Kasumi-1 (cell line): ENCODE measurements around the gene PLCH1.
"Not testable (repeated sequence)": the region's sequence is repeated elsewhere in the genome, so short reads cannot be mapped to it uniquely, and the experiment has no call there.

ENCODE experiments used
- DNase-seq, 2 experiments: peaks; one replicate each; lab custom pipeline; 2025; lab: John Stamatoyannopoulos, UW

The PLCH1 gene

DNA sequence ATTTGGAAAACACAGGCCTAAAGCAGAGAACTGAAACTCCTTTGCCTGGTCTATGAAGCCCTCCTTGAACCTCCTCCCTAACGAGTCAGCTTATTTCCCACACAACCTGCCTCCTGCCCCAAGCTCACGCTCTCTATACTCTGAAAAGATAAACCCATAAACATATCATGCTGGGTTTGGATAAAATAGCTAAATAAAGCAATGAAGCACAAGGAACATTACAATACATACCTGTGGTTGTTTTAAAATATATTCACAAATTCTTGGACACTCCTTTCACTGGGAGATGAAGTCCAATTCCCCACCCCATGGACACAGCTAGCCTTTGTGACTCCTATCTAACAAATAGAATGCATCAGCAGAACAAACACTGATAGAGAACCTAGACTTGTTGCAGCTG, 98.2 kb downstream of the PLCH1 start:
- DNase-seq: no peak

DNA sequence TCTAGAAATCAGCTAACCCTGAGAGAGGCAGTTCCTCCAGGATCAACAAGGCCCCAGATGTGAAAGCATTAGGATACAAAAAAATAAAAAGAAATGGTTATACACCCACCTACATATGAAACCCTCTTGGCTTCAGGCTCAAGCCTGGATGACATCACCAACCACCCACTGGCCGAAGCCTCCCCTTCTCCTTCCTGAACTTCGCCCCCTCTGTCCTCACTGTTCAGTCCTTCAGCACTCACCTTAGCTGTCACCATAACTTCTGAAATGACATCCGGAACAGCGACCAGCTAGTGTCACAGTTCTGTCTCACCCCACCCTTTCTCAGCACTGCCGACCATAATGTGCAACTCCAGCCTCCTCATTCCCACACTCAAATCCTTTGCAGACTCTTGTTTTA, 98.7 kb downstream of the PLCH1 start:
- DNase-seq: no peak

DNA sequence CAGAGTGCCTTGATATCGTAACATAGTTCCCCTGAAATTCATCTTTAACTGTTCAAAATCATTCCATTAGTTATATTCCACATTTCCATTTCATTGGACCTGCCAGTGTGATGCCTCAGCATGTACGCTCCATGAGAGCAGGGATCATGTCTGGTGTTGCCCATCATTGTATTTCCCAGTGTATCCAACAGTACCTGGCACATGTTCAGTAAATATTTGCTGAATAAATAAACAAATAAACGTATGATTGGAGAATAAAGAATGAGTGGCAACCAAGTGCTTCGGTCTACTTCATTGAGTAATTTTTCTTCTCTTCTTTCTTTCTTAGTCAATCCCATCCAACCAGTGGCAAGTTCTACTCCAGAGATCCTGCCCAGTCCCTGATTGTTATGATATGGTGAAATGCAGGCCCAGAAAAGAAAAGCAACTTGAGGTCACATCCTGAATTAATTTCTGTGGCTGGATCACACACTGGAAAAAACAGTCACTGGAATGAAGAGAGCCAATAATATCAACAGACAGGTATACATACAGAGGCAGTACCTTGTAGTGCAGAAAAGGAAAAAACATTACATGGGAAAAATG, 101.2 kb downstream of the PLCH1 start:
- no peak for DNase-seq

DNA sequence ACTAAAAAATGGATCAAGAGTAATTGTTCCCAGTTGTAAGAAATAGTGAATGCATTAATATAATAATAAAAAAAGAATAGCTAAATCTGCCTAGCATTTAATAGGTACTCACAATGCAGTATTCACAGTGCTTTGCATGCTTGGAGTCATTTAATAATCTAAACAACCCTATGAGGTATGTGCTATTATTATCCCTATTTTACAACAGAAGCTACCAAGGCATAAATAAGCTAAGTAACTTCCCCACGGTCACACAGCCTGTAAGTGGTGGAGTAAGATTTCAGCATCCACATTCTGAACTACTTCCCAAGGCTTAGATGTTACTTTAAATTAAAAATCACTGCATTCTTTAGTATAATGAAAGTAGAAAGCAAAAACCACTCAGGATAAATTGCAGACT, 102.9 kb downstream of the PLCH1 start:
- DNase-seq: no peak

DNA sequence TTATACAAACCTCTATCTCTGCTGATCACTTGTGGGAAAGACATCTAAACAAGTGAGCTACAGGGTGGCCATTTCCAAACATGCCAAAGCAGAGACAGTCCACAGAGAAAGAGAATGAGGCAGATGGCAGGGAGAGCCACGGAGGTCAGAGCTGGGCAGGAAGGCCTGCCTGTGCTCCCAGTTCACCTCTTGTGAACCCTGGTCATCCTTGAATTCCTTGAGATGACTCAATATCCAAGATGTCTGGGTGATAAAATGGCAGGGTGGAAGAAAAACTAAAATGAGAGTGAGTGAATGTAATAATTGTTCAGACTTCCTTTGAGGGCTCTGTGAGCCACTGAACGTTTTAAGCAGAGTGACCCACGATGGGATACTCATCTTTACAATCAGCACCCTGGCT, 104.8 kb downstream of the PLCH1 start:
- DNase-seq: no peak

DNA sequence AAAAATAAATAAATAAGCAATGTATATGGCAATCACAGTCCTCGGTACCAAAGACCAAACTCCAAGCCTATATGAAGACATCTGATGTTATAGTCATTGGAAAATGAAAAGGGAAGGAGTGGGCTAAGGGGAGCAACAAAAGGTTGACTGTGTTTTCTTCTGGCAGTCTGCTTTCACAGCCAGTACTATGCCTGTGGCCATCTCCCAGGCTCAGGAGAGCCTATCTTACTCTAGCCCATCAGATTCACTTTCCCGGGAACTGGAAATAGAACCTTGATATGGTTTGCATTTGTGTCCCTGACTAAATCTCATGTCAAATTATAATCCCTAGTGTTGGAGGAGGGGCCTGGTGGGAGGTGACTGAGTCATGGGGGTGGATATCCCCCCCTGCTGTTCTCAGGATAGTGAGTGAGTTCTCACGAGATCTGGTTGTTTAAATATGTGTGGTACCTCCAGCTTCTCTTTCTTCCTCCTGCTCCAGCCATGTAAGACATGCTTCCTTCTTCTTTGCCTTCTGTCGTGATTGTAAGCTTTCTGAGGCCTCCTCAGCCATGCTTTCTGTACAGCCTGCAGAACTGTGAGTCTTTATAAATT, 105.3 kb downstream of the PLCH1 start:
- DNase-seq: no peak

DNA sequence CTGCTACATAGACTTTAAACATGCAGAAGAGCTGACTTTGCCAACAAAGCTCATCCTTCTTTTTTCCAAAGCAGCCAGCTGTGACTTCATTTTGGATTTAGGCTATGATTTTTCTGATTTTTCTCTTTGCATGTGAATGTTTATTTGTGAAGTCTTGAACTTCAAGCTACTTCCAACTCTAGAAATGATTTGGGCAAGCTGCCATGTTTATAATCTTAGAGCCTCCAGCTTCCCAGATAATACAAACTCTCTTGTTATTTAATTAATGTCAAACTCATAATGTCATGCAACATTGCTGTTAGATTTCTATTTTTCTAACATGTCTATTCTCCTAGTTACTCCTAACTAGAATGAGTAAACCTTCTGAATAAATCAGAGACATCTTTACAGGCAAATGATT, 106.4 kb downstream of the PLCH1 start:
- not testable (repeated sequence) for DNase-seq

DNA sequence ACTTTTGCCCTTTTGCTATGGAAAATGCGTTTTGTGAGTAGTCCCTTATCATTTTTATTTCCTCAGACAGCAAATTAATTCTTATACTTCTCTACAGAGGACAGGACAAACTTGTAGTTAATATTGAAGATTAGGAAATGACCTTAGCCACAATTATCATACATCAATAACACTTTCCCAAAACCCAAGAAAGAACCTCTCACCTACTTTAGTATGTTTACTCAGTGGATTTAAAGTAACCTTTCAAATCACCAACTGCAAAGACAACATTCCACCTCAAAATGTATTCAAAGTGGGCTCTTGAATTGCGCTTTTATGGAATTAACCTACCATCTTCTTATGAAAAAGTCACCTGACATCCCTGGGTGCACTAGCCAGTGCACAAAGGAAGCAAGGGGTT, 107.3 kb downstream of the PLCH1 start:
- DNase-seq: no peak

DNA sequence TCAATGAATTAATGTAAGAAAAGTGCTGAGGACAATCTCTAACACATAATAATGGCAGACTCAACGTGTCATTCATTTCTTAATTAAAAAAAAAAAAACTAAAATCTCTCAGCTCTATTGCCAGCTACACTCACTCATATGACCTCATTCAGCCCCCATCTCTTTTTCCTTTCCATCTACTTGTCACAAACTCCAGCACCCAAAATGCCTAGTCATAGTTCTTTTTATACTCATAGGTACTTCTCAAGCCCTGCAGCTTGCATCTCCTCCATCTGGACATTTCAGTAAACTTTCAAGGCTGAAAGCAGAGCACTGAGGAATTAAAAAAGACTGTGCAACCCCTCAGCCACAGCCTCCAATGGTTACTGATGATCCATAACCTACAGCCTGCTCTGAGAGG, 109.8 kb downstream of the PLCH1 start:
- DNase-seq: no peak

DNA sequence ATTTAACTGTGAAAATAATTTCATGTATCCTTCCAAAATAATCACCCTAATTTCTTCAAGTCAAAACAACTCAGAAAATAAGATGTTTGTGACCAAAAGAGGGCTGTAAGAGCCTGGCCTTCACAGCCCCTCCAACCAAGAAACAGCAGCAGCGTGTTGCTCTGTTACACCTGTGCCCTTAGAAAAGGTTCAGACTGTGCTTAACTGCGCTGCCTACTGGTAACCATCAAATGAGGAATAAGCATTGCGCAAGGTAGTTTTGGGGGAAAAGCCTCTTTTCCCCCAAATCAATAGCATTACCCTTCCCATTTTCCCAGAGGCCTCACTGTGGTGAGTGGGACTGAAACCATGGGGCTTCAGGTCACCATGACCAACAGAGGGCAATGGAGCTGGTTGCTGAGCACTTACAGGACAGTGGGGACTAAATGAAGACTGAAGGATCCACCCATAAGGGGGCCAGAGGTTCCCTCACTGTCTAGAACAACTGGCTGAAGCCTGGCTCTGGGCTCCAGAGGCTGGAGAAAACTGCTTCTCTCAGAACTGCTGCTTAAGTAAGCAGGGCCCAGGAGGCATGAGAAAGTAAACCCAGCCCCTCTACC, 110.7 kb downstream of the PLCH1 start:
- DNase-seq: no peak

DNA sequence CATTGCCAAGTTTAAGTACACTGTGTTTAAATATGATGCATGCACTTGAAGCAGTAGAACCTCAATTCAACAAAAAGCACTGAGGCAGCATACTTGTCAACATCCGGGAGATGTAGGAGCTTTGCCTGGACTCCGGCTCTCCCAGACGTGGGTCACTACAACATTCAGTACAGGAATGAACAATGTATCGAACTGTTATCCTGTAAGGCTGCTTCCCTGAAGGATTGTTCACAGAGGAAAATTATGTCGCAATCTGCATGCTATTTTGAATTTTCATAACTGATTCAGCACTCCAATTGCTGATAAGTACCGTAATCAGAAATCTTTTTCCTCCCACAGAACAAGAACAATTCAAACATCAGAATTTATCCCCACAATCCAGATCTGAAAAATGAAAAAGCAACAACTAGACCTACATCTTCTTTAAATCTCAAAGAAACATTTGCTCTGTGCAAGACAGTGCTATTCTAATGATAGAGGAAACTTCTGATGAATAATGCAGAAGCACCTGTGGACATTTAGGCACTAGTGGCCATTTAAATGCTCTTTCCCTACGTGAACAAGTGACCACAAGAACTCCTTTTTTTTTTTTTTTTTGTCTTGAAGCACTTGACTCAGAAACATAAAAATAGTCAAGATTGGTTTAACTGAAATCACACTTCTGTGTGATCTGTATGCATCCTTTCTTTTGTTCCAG, 113.4 kb downstream of the PLCH1 start:
- DNase-seq: no peak

DNA sequence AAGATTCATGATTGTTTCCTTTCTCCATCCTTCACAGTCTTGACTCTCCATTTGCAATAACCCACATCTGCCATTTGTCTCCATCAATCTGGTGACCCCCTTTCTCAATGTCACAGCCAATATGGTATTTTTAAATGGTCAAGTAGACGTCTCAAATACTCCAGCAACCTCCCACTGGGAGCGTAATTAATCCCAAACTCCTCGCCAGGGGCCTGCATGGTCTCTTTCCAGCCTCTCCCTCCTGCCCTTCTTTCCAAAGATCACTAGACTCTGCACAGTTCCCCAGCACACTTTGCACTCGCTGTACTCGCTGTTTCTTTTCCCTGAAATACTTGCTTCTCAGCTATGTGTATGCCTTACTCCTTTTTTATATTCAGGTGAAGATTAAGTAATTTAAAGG, 115.3 kb downstream of the PLCH1 start:
- no peak for DNase-seq

DNA sequence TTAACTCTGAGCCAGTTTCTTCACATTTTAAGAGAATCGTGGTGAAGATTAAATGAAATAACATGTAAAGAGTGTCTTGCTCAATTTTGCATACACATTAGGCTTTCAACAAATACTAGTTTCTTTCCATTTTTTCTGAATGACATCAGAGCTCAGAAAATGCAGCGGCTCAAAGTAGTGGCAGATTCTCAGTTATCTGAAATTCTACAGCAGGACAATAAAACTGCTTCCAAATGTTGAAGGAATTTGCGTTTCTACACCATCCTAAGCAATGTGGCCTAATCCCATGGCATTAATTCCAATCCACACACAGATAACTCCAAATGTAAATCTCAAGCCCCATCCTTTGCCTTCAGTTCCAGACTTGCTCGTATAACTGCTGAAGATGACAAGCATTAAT, 115.8 kb downstream of the PLCH1 start:
- no peak for DNase-seq

DNA sequence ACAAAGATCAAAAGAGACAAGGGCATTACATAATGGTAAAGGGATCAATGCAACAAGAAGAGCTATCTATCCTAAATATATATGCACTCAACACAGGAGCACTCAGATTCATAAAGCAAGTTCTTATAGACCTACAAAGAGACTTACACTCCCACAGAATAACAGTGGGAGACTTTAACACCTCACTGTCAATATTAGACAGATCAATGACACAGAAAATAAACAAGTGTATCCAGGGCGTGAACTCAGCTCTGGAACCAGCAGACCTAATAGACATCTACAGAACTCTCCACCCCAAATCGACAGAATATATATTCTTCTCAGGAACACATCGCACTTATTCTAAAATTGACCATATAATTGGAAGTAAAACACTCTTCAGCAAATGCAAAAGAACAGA, 122.2 kb downstream of the PLCH1 start:
- DNase-seq: not testable (repeated sequence)

DNA sequence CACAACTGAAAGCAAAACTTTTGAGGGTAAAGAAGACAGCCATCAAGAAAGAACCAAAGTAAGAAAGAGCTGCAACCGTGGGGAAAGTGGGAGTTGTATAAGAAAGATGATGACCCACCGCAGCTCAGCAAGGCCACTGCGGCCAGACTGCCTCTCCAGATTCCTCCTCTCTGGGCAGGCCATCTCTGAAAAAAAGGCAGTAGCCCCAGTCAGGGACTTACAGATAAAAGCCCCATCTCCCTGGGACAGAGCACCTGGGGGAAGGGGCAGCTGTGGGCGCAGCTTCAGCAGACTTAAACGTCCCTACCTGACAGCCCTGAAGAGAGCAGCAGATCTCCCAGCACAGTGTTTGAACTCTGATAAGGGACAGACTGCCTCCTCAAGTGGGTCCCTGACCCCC, 124.3 kb downstream of the PLCH1 start:
- not testable (repeated sequence) for DNase-seq

DNA sequence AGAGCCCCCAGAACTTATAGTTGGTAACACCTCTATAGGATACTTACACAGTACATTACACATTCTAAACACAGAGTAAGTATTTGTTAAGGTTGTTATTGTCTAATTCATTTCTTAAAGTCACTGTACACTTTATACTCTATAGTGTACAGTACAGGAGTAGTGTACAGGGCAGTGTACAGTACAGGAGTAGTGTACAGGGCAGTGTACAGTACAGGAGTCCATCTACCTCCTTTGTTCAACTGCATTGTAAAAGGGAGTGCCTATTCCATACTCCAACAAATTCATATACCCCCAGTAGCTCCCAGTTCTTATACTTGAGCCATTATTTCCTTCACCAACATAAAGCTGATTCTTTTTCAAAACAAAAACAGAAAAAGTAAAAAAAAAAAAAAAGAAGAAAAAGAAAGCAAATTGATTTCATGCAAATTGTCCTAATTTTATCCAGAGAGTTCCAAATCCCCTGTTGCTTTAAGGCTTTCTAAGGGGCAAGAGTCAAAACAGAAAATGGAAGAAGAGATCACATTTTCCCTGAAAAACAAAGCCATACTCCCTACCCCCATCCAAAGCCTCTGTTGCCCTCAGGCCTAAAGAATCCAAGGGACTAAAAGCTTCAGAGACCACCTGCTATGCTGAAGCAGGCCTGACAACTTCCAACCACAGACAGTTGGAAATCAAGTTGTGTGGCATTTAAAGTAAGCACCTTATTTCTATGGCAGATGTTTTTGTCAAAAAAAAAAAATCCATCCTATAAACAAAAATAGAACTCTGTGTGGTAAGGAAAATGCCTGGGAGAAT, 125.6 kb downstream of the PLCH1 start:
- DNase-seq: no peak

DNA sequence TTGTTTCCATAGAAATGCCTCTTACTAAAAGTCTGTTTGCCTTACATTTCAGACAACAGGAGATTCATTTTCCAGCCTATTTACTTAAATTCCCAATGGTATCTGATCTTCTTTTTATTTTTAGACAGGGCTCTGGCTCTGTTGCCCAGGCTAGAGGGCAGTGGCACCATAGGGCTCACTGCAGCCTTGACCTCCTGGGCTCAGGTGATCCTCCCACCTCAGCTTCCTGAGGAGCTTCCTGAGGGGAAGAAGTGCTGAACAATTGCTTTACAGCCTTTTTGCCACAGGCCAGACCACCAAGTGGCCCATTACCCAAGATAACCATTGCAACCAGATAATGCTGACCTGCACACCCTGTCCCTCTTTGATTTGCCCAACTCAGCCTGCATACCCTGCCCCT, 126.3 kb downstream of the PLCH1 start:
- DNase-seq: no peak

DNA sequence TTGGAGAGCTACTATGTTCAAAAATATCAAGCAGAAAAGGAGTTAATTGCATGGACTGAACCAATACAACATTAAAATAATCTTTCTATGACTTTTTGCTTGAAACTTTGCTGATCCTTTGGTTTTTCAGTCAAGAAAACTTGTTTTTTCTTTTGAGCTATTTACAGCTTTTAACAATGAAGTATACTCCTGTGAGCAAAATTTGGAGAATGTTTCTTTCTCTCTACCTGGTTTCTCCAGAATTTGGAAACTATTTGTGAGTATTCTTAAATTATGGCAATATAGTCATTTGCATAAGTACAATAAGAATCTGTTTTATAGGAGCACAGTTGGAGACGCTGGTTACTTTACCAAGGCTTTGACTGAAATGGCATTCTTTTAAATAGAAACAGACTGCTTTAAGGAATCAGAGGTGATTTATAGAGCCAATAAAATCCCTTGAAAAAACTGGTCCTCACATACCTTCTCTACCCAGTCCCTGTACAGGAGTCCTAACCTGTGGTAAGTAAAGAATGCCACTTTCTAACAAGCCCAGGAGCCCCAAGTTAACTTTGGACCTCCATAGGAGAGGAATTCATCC, 127.4 kb downstream of the PLCH1 start:
- DNase-seq: no peak

DNA sequence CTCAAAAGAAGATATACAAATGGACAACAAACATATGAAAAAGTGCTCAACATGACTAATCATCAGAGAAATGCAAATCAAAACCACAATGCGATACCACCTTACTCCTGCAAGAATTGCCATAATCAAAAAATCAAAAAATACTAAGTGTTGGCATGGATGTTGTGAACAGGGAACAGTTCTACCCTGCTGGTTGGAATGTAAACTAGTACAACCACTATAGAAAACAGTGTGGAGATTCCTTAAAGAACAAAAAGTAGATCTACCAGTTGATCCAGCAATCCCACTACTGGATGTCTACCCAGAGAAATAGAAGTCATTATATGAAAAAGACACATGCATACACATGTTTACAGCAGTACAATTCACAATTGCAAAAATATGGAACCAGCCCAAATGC, 129.7 kb downstream of the PLCH1 start:
- DNase-seq: not testable (repeated sequence)

DNA sequence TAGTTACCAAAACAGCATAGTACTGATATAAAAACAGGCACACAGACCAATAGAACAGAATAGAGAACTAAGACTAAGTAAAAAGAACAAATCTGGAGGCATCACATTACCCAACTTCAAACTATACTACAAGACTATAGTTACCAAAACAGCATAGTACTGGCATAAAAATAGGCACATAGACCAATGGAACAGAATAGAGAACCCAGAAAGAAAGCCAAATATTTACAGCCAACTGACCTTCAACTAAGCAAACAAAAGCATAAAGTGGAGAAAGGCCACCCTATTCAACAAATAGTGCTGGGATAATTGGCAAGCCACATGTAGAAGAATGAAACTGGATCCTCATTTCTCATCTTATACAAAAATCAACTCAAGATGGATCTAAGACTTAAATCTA, 130.5 kb downstream of the PLCH1 start:
- not testable (repeated sequence) for DNase-seq

DNA sequence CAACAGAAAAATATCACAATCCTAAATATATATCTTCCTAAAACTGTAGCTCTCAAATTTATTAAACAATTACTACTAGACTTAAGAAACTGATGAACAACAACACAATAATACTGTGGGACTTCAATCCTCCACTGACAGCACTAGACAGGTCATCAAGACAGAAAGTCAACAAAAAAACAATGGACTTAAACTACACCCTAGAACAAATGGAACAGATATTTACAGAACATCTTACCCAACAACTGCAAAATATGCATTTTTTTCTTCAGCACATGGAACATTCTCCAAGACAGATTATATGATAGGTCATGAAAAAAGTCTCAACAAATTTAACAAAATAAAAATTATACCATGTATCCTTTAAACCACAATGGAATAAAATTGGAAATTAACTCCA, 133.4 kb downstream of the PLCH1 start:
- DNase-seq: no peak

DNA sequence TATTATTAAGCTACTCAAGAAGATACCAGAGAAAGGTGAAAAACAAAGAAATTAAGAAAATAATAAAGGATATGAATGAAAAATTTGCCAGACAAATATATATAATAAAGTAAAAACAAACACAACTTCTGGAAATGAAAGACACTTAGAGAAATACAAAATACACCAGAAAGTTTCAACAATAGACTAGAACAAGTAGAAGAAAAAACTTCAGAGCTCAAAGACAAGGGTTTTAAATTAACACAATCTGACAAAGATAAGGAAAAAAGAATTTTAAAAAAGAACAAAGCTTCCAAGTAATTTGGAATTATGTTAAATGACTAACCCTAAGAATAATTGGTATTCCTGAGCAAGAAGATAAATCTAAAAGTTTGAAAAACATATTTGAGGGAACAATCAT, 135.3 kb downstream of the PLCH1 start:
- no peak for DNase-seq
